Adipocyte (in vitro differentiated cells): Measurements from ENCODE around the gene SLC19A1.
A peak's percentile ranks its signal among the peaks of the same experiment; 100 is the strongest.

Experiments used
- DNase-seq: peaks from one replicate; pipeline ENCODE4 v3.0.0-alpha.2; 2015; ENCODE audit warnings: low read depth
- H3K27me3 ChIP-seq: replicated peaks from 2 replicates; pipeline ENCODE4 v1.7.0; 2013; ENCODE audit warnings: mild to moderate bottlenecking, low read length, moderate library complexity; ENCODE audit not compliant: control insufficient read depth, insufficient read depth
- H3K36me3 ChIP-seq: 2 replicates; pipeline ENCODE4 v1.7.0; 2013; ENCODE audit warnings: low read length, mild to moderate bottlenecking, moderate library complexity; ENCODE audit not compliant: control insufficient read depth, insufficient read depth, severe bottlenecking
- H3K4me1 ChIP-seq: 2 replicates; pipeline ENCODE4 v1.7.0; 2013; ENCODE audit warnings: mild to moderate bottlenecking, low read length, moderate library complexity; ENCODE audit not compliant: control insufficient read depth, insufficient read depth
- H3K4me3 ChIP-seq: 2 replicates; pipeline ENCODE4 v1.7.0; 2013; ENCODE audit warnings: mild to moderate bottlenecking, low read length, moderate library complexity
- H3K9ac ChIP-seq: 2 replicates; pipeline ENCODE4 v1.7.0; 2013; ENCODE audit warnings: mild to moderate bottlenecking, low read length, moderate library complexity
- H3K9me3 ChIP-seq: 2 replicates; pipeline ENCODE4 v1.7.0; 2013; ENCODE audit warnings: mild to moderate bottlenecking, low read length, moderate library complexity; ENCODE audit not compliant: control insufficient read depth

Gene SLC19A1

DNA sequence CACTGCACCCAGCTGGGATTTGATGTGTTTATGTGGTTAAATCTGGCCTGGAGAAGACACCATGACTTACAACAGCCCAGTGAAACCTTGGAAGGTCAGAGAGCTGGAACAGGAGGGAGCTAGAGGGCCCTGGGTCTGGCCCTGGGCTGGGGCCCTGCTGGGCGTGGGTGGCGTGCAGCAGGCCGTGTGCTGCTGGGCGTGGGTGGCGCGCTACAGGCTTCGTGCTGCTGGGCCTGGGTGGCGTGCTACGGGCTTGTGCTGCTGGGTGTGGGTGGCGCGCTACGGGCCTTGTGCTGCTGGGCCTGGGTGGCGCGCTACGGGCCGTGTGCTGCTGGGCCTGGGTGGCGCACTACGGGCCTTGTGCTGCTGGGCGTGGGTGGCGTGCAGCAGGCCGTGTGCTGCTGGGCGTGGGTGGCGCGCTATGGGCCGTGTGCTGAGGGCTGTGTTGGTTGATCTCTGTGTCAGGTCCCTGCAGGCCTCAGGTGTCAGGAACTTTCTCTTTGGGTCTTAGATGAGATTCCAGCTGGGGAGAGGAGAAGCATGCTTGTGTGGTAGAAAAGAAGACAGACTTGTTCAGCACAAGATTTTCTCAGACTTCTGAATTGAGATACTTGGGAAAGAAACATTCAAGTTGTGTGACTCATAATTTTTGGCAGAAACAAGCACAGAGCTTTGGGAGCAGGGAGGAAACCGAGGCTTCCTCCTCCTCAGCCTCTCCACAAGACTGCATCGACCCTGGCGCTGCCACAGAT lies 71.3 kb downstream of the SLC19A1 start:
- peaks cover 21% of the 10 kb centered on the region for H3K4me1 ChIP-seq
- H3K27me3 ChIP-seq = no peaks in the 10 kb centered on the region
- peak; percentile 88 for DNase-seq
- peak overlapping the region; percentile 80 for H3K9ac ChIP-seq
- peak overlapping the region; percentile 60 for H3K4me3 ChIP-seq
- no peaks in the 10 kb centered on the region for H3K36me3 ChIP-seq
- H3K9me3 ChIP-seq = no peaks in the 10 kb centered on the region

GRCh38 chr21:45470087-45470515 lies 72.1 kb downstream of the SLC19A1 start:
- no peaks in the 10 kb centered on the region for H3K36me3 ChIP-seq
- H3K9ac ChIP-seq = peak overlapping the region; percentile 16
- no peak for DNase-seq
- H3K27me3 ChIP-seq = no peaks in the 10 kb centered on the region
- H3K4me1 ChIP-seq = peaks cover 21% of the 10 kb centered on the region
- no peaks in the 10 kb centered on the region for H3K9me3 ChIP-seq
- no peak overlapping the region for H3K4me3 ChIP-seq

DNA sequence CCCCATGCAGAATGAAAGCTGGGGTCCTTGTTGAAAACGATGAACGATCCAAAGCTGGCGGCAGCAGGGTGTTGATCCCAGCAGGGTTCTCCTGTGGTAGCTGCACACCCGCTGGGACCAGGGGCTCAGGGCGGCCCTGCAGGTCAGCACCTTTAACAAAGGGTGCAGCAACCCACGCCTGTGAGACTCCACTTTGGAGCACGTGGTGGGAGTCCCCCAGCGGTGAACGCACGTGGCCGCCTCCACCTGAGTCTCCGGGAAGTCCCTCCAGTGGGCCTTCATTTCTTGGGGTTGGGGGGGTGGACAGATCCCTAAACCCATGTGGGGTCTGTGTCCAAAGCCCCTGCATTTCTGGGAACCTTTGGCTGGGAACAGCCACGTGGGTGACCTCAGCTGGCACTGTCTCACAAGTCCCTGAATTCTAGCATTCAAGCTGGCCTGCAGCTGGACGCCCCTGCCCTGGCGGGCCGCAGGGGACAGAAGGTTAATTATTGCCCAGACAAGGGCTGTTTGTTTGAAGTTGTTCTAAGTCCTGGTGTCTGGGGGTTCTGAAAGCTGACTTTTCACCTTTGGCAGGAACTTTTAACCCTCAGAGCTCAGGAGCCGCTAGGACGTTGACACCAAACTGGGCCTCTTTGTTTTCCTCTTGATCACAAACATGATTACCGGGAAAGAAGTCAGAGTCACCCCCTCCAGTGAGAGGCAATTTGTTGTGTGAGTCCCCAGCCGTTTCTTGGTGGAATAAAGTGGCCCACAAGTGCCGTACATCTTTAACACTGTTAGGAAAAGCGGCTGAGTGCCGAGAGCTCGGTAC lies 72.8 kb downstream of the SLC19A1 start:
- Histone ChIP-seq H3K4me1 (peaks cover 21% of the 10 kb centered on the region), H3K36me3 (no peaks in the 10 kb centered on the region), H3K9me3 (no peaks in the 10 kb centered on the region), H3K9ac (peak overlapping the region; percentile 16), H3K27me3 (no peaks in the 10 kb centered on the region), H3K4me3 (no peak overlapping the region)
- no peak for DNase-seq

DNA sequence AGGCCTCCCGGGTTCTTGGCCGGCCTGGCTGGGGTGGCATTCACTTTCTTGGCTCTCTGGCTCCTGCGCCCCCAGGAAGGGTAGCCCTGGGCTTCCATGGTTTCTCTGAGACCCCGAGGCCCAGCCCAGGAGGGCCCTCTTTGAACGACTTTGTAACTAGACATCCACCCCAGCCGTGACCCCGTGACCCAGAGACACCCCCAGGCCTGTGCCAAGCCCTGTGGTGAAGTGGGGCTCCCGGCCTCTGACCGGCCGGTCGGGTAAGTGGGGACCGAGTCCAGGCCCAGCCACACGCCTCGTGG lies 73.3 kb downstream of the SLC19A1 start:
- Histone ChIP-seq H3K36me3 (no peaks in the 10 kb centered on the region), H3K4me1 (peaks cover 21% of the 10 kb centered on the region), H3K9me3 (no peaks in the 10 kb centered on the region), H3K9ac (no peak overlapping the region), H3K27me3 (no peaks in the 10 kb centered on the region), H3K4me3 (no peak overlapping the region)
- DNase-seq = no peak

DNA sequence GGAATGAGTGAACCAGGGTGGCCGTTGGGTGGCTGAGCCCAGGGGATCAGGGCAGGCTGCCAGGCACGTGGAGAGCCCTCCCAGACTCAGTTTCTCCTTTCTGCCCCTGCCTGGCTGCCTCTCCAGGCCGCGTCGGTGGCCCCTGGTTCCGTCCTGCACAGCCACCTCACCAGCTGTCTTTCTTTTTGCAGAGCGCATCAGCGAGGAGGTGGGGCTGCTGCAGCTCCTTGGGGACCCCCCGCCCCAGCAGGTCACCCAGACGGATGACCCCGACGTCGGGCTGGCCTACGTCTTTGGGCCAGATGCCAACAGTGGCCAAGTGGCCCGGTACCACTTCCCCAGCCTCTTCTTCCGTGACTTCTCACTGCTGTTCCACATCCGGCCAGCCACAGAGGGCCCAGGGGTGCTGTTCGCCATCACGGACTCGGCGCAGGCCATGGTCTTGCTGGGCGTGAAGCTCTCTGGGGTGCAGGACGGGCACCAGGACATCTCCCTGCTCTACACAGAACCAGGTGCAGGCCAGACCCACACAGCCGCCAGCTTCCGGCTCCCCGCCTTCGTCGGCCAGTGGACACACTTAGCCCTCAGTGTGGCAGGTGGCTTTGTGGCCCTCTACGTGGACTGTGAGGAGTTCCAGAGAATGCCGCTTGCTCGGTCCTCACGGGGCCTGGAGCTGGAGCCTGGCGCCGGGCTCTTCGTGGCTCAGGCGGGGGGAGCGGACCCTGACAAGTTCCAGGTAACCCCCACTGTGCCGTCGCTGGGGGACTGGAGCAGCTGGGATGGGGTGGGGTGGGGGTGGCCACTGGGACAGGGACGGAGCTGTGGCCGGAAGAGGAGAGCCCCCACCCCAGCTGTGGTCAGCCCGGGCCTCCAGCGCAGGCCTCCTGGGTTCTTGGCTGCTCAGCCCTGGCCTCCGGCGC lies 73.9 kb downstream of the SLC19A1 start:
- Histone ChIP-seq H3K27me3 (no peaks in the 10 kb centered on the region), H3K4me3 (no peak overlapping the region)
- DNase-seq = no peak

DNA sequence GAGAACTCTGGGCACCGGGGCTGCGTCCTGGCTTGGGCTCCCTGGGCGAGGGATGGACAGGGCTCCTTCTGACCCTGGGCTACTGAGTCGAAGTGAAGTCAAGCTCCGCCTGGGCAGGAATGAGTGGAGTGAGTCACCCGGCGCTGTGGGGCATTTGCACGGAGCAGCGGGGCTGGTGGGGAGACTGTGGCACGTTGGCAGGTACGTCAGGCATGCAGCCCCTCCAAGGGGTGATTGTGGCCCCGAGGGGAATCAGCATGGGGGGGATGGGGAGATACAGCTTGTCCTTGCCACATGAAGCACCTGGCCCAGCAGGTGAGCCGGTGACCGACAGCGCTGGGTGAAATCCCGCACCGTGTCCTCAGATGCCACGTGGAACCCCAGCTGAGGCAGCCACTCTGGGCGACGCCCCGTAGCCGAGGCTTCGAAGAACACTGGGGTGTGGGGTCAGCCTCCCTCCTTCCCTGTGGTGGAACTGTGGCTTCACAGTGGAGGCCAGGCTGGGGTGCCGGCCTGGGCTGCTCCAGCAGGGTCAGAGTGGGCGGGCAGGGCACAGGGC lies 74.9 kb downstream of the SLC19A1 start:
- H3K9ac ChIP-seq = no peak overlapping the region
- H3K9me3 ChIP-seq = peaks cover 5% of the 10 kb centered on the region
- H3K27me3 ChIP-seq = no peaks in the 10 kb centered on the region
- DNase-seq = no peak
- peaks cover 21% of the 10 kb centered on the region for H3K4me1 ChIP-seq
- no peaks in the 10 kb centered on the region for H3K36me3 ChIP-seq
- H3K4me3 ChIP-seq = no peak overlapping the region

More for the DNA sequence above, 73.9 kb downstream of the SLC19A1 start:
- no peaks in the 10 kb centered on the region for H3K36me3 ChIP-seq
- H3K9ac ChIP-seq = no peak overlapping the region
- H3K9me3 ChIP-seq = no peaks in the 10 kb centered on the region
- H3K4me1 ChIP-seq = peaks cover 21% of the 10 kb centered on the region

DNA sequence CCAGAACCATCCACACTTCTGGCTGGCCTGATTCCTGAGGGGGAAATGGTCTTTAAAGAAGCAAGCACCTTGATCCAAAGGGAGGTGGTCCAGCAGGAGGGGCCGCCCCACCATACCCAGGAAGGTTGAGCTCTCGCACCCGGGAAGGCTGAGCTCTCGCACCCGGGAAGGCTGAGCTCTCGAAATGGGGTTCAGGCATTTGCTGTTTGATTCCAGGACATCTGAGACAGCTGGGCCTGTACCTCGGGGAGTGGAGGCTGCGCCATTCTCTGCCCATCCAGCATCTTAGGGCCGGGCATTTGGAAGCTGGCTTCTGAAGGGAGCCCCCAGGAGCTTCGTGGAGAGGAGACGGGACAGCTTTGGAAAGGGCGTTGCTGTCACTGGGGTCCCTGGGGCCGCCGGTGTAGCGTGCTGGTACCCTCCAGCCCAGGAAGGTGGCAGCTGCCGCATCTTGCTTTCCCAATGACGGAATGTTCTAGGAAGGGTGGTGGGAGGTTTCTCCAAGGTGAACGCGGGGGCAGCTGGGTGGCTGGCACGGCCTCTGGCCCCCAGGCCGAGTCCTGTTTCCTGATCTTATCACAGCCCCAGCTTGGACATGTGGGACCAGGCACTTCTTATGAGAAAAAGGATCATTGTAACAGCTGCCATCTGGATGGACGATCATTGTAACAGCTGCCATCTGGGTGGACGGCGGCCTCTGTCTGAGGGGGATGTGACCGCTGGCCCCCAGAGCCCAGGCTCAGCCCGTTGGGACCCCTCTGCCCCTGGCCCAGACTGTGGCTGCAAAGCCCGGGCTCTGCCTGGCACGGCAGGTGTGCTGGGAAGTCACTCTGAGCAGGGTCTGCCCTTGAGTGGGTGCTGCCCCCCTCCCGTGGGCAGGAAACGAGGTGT lies 75.7 kb downstream of the SLC19A1 start:
- peaks cover 16% of the 10 kb centered on the region for H3K4me1 ChIP-seq
- no peaks in the 10 kb centered on the region for H3K27me3 ChIP-seq
- no peak overlapping the region for H3K4me3 ChIP-seq
- H3K36me3 ChIP-seq = no peaks in the 10 kb centered on the region
- no peak overlapping the region for H3K9ac ChIP-seq
- no peak for DNase-seq
- H3K9me3 ChIP-seq = peaks cover 12% of the 10 kb centered on the region

DNA sequence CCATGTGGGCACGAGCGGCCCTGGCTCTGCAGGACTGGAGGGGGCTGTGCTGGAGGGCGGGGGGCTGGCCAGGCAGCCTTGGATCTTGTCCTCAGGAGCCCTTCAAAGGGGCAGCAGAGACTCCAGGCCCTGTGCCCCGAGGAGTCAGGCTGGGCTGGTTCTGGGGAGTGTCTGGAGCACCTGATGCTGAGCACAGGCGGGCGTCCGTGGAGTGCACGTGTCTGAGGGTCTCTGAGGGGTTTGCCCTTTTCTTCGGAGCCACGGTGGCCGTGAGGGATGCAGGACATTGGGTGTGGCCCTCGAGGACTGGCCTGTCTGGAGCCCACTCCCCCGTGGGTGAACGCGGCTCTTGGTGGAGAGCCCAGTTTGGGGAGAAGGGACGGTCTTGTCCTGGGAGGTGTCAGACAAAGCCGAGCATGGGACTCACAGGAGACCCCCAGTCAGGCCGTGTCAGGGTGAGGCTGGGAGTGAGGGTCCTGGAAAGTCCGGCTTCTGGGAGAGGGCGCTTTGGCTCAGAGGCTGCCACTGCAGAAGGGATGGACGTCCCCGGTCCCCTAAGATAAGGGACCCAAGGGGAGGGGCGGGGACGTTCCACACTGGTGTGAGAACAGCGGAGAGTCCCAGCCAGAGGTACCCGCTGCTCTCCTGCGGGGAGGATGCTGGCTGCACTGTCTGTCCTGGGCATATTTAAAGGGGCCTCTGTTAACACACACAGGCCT lies 76.5 kb downstream of the SLC19A1 start:
- Histone ChIP-seq H3K4me1 (peaks cover 12% of the 10 kb centered on the region), H3K27me3 (no peaks in the 10 kb centered on the region), H3K9me3 (peaks cover 12% of the 10 kb centered on the region), H3K36me3 (no peaks in the 10 kb centered on the region), H3K4me3 (no peak overlapping the region), H3K9ac (no peak overlapping the region)
- no peak for DNase-seq

GRCh38 chr21:45465105-45465504 lies 77.1 kb downstream of the SLC19A1 start:
- Histone ChIP-seq H3K4me1 (peaks cover 12% of the 10 kb centered on the region), H3K4me3 (no peak overlapping the region), H3K9me3 (peaks cover 12% of the 10 kb centered on the region), H3K36me3 (no peaks in the 10 kb centered on the region), H3K9ac (no peak overlapping the region), H3K27me3 (no peaks in the 10 kb centered on the region)
- DNase-seq = no peak

GRCh38 chr21:45464309-45464708 lies 77.9 kb downstream of the SLC19A1 start:
- no peaks in the 10 kb centered on the region for H3K27me3 ChIP-seq
- no peak overlapping the region for H3K4me3 ChIP-seq
- H3K9ac ChIP-seq = no peak overlapping the region
- H3K9me3 ChIP-seq = peaks cover 12% of the 10 kb centered on the region
- H3K36me3 ChIP-seq = no peaks in the 10 kb centered on the region
- DNase-seq = no peak
- H3K4me1 ChIP-seq = peaks cover 11% of the 10 kb centered on the region
